ENCODE results near the gene MIOX. TPM values are rescaled to one million over a fixed set of nuclear protein-coding genes. Genes with fewer than 3 reads are reported as not detected.

The MIOX gene
- total RNA-seq, 1 experiment from 2014 or later, result not detected

DNA sequence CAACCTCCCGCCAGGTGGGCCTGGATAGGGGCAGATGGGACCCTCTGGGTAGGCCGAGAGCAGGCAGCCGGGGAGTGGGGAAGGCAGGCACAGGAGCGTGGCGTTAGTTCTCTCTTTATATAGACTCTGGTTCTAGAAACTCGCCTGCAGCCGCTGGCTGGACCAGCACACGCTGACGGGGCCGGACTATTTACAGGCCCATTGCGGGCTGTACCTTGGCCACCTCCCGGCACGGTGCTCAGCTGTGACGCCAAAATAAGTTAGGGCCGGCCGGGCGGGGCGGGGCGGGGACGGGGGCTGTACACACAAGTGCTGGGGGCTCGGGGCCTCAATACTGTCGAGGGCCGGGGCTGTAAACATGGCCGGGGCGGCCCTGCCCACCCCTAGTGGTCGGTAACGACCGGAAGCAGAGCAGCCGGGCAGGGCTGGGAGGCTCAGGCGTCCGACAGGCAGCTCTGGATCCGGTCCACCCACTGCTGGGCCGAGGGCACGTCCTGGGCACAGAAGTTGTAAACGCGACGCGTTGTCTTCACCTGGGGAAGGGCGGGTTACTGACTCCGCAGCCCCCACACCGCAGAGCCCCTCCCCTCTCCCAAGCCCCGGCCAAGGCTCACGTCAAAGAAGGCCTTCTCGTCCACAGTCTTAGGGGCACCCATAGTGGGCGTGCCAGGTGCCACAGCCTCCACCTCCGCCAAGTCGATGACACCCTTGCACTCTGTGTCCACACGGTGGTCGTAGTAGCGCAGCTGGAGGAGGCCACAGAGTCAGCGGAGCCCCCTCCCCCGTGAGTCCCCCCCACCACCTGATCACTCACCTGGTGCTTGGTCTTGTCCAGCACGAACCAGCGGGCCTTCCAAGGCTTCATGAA is 39.7 kb upstream of the MIOX start:
- no peak overlapping the region for H3K4me3 ChIP-seq
- no peaks in the 10 kb centered on the region for H3K9me3 ChIP-seq
- H3K36me3 ChIP-seq, result peaks cover 45% of the 10 kb centered on the region
- DNase-seq, result no peak
- no peaks in the 10 kb centered on the region for H3K27me3 ChIP-seq

DNA sequence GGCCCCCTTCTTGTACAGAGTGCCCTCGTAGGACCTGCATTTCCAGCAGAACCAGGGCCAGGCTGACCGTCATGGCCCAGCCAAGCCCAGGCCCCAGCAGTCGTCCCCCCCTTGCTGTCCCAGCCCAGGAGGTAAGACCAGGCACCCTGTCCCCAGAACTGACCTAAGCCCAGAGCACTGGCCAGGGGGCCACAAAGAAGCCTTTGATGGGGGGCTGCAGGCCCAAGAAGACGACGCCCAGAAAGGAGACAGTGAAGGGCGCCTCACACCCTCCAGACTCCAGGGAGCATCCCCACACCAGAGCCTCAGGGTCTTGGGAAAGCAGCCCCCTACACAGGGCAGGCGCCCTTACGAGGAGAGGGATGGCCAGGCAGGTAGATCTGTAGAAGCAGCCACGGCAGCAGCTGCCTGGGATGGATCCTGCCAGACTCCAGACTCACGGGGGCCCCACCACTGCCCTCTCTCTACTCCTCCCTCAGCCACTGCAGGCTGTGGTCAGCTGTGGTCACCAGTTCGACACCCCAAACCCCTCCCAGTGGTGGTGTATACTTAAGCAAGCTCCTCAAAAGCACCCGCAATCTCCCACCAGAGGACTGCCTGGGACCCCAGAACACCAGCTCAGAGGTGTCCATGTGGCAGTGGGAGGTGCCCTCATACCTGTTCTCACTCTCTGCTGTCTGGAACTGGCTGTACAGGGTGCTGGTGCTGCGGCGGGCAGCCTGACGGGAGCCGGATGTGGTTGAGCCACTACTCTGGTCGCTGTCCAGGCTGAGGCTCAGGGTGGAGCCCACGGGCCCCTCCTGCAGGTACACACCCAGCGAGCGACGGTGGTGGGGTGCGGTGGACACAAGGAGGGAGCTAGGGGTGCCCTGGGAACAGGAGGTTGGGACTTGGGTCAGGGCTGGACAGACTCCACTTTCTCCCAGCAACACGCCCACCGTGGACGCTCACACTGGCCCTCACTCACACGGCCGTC is 38.8 kb upstream of the MIOX start:
- DNase-seq, result no peak

DNA sequence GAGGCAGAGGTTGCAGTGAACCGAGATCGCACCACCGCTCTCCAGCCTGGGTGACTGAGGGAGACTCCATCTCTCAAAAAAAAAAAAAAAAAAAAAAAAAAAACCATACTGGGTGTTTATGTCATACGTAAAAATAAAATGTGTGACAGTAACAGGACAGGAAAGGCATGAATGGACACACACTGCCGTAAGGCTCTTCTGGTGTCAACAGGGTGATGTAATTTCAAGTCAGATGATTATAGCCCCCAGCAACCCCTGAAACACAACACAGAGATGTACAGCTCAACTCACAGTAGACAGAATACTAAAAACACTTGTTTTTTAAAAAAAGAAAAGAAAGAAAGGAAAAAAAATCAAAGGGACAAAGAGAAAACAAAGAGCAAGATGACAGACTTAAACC is 34.0 kb upstream of the MIOX start:
- no peaks in the 10 kb centered on the region for H3K9me3 ChIP-seq
- H3K27me3 ChIP-seq, result no peaks in the 10 kb centered on the region
- DNase-seq, result no peak
- peaks cover 37% of the 10 kb centered on the region for H3K36me3 ChIP-seq
- no peak overlapping the region for H3K4me3 ChIP-seq

More for the DNA sequence above, 38.8 kb upstream of the MIOX start:
- Histone ChIP-seq H3K36me3 (peaks cover 45% of the 10 kb centered on the region), H3K27me3 (no peaks in the 10 kb centered on the region), H3K4me3 (no peak overlapping the region), H3K9me3 (no peaks in the 10 kb centered on the region)

DNA sequence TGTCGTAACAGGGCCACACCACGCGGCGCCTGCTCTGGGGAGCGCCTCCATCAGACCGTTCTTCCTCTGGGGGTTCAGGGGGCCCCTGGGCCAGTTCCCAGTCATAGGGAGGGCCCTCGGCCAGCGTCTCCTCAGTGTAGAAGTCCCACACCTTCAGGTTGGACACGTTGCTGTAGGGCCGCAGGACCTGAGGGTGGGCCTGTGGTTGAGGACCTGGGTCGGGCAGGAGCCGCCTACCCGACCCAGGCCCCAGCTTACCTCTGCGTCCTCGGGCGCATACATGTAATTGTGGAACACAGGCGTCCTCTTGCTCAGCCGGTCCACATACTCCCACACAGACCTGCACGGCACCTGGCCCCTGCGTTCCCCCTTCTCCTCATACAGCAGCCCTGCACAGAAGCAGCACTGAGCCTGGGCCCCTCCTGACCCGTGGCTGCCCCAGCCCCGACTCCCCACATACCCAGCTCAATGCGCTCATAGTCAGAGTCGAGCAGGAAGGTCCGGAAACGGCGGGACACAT is 32.0 kb upstream of the MIOX start:
- no peak overlapping the region for H3K4me3 ChIP-seq
- H3K27me3 ChIP-seq, result no peaks in the 10 kb centered on the region
- peaks cover 27% of the 10 kb centered on the region for H3K36me3 ChIP-seq
- DNase-seq, result no peak
- H3K9me3 ChIP-seq, result no peaks in the 10 kb centered on the region

DNA sequence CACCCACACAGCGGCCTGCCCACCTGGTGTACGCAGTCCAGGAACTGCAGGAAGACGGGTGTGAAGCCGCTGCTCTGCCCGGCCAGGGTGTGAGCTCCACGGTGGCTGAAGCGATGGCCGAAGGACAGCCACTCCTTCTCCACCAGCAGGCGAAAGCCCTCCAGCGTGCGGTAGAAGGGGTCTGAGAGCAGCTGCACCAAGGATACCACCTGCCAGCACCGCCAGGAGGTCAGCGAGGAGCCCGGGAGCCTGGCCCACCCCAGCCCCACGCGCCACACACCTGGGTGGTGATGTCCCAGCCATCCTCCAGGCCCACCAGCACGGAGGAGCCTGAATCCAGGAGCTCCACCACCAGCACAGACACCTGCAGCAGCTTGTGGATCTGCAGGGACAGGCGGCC is 31.5 kb upstream of the MIOX start:
- H3K27me3 ChIP-seq, result no peaks in the 10 kb centered on the region
- H3K36me3 ChIP-seq, result peaks cover 32% of the 10 kb centered on the region
- no peak overlapping the region for H3K4me3 ChIP-seq
- no peak for DNase-seq
- no peaks in the 10 kb centered on the region for H3K9me3 ChIP-seq

DNA sequence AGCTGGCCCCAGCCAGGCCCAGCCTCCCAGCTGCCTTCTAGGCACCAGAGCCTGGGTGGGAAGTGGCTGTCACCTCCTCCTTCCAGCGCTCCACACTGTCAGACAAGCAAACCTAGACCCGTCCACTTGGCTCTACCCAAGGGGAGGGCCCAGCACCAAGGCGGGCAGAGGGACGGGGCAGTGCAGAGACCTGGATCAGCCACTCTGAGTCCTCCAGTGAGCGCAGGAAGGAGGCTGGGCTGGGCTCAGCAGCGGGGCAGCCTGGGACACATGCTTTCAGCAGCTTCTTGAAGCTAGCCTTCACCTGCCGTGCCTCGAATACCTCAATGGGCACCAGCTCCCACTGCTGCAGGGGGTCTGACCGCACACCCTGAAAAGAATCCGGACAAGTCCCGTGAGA is 30.6 kb upstream of the MIOX start:
- peaks cover 34% of the 10 kb centered on the region for H3K36me3 ChIP-seq
- DNase-seq, result no peak
- H3K9me3 ChIP-seq, result no peaks in the 10 kb centered on the region
- no peaks in the 10 kb centered on the region for H3K27me3 ChIP-seq
- H3K4me3 ChIP-seq, result no peak overlapping the region

DNA sequence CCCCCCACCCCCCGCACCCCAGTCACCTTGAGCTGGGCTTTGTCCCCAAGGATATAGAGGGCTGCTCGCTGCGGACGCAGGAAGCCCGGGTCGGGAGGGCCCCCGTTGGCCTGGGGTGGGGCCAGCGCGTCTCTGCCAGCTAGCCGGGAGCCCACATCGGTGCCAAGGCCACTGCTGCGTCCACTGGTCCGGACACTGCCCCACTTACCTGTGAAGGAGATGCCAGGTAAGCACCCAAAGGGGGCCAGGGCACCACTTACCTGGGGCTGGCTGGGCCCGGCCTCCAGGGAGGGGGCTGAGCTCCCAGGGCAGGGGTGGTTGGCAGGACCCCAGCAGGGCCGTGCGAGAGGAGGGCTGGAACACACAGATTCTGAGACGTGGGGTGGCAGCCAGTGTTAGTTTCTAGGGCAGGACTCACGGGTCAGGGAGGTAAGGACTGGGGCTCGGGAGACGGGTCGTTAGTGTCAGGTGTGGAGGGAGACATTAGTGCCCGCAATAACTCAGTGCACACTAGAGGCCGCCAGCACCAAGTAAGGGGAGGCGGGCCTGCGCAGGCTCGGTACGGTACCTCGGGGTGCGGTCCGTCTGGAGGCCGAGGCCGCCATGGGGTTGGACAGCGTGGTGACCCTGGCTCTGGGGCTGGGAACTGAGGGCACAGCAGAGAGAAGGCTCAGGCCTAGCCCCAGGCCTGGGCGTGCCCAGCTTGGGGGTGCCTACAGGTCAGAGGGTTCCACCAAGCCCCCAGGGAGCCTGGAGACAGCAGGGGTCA is 30.0 kb upstream of the MIOX start:
- DNase-seq, result no peak
- Histone ChIP-seq H3K36me3 (peaks cover 32% of the 10 kb centered on the region), H3K9me3 (no peaks in the 10 kb centered on the region)

DNA sequence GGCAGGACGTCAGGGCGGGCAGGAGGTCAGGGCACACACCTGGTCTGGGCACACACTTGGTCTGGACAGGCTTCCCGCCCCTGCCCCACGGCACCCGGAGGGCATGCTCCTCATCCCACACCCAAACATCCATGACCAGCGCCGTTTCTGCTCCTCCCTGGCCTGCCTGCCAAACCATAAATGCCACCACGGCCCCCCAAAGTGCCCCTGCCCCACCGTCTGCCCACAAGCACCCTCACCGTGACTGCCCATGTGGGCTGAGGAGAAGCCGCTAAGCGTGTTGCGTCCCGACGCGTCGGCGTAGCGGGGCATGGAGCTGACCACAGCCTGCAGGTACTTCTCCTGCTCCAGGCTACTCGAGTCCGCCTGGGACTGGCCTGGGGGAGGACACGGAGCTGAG is 27.6 kb upstream of the MIOX start:
- Histone ChIP-seq H3K9me3 (no peaks in the 10 kb centered on the region), H3K36me3 (peaks cover 35% of the 10 kb centered on the region), H3K27me3 (no peaks in the 10 kb centered on the region), H3K4me3 (no peak overlapping the region)
- DNase-seq, result no peak

More for the DNA sequence above, 30.0 kb upstream of the MIOX start:
- Histone ChIP-seq H3K4me3 (no peak overlapping the region), H3K27me3 (no peaks in the 10 kb centered on the region)

DNA sequence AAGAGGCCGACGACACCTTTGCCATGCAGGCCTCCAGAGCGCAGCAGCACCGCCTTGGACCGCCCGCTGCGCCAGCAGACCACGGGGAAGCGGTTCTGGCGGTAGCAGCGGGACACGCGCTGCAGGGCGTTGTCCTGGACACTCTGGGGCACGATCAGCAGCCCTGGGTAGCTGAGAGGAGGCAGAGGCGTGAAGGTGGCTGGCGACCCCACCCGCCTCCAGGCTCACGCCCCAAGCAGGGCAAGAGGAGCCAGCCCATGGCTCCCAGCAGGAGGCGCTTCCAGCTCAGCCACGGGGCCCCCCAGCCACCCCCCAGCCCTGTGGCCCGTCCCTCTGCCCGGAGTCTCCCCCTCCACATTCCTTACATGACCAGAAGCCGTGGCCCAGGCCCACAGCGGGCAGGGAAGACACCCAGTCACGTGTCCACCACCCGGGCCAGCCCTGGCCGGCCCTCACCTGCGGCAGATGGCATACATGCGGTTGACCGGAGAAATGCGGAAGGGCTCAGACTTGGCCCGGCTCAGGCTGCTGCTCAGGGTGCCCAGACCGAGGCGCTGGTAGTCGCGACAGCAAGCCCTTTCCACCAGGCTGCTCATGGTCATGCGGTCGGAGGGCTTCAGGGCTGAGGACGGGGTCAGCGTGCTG is 27.0 kb upstream of the MIOX start:
- no peak for DNase-seq

DNA sequence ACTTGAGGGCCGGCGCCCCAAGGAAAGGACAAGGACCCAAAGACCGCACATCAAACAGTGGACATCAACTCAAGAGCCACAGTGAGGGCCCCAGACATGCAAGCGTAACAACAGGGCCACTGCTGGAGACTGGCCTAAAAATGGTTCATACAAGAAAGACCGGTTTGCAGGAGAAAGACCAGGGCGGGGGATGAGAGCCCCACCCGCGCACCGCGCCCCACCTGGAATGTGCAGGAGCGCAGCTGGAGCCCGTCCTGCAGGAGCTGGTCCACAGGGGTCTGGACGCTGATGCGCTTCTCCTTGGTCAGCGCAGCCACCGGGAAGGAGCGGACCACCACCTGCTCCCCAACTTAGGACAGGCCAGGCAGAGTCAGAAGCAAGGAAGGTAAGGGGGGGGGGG is 25.7 kb upstream of the MIOX start:
- Histone ChIP-seq H3K9me3 (no peaks in the 10 kb centered on the region), H3K27me3 (no peaks in the 10 kb centered on the region), H3K4me3 (no peak overlapping the region), H3K36me3 (peaks cover 35% of the 10 kb centered on the region)
- DNase-seq, result no peak

More for the DNA sequence above, 27.0 kb upstream of the MIOX start:
- H3K27me3 ChIP-seq, result no peaks in the 10 kb centered on the region
- no peaks in the 10 kb centered on the region for H3K9me3 ChIP-seq
- H3K4me3 ChIP-seq, result no peak overlapping the region
- peaks cover 35% of the 10 kb centered on the region for H3K36me3 ChIP-seq

DNA sequence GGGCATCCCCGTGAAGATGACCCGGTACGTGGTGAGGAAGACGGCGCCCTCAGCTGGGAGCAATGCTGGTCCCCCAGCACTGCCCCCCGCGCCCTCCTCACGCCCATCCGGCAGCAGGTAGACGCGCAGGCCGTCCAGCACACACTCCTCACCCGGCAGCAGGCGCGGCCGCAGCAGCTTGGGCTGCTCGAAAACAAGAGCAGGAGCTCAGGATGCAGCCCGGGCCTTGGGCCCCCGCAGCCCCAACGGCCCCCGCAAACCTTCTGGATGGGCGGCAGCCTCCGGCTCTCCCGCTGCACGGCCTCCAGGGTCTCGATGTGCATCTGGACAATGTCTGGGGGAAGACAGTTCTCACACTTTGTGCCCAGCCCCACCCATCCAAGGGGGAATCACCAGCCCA is 25.1 kb upstream of the MIOX start:
- H3K9me3 ChIP-seq, result no peaks in the 10 kb centered on the region
- peaks cover 35% of the 10 kb centered on the region for H3K36me3 ChIP-seq
- DNase-seq, result no peak
- no peaks in the 10 kb centered on the region for H3K27me3 ChIP-seq
- H3K4me3 ChIP-seq, result no peak overlapping the region

DNA sequence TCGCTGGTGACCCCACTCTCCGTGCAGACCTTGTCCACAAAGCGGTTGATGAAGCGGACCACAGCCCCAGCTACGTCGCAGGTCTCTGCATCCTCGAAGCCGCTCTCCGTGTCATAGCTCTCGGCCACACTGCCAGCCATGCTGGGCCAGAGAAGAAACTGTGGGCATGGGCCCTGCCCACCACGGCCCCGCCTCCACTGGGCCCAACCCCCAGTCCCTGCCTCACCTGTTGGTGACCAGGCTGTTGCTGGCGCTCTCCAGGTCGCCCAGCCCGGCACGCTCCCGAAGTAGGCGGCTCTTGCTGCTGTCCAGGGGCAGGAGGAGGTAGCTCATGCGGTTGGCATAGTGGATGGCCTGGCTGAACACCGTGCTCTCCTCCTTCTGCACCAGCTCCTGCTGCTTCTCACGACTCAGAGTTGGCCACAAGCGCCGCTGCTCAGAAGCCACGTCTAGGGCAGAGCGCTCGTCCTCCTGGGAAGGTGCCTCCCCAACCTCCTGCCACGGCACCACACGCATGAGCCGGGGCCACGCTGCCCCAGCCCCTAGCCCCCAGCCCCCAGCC is 24.6 kb upstream of the MIOX start:
- Histone ChIP-seq H3K27me3 (no peaks in the 10 kb centered on the region), H3K4me3 (no peak overlapping the region), H3K36me3 (peaks cover 33% of the 10 kb centered on the region), H3K9me3 (no peaks in the 10 kb centered on the region)
- no peak for DNase-seq

DNA sequence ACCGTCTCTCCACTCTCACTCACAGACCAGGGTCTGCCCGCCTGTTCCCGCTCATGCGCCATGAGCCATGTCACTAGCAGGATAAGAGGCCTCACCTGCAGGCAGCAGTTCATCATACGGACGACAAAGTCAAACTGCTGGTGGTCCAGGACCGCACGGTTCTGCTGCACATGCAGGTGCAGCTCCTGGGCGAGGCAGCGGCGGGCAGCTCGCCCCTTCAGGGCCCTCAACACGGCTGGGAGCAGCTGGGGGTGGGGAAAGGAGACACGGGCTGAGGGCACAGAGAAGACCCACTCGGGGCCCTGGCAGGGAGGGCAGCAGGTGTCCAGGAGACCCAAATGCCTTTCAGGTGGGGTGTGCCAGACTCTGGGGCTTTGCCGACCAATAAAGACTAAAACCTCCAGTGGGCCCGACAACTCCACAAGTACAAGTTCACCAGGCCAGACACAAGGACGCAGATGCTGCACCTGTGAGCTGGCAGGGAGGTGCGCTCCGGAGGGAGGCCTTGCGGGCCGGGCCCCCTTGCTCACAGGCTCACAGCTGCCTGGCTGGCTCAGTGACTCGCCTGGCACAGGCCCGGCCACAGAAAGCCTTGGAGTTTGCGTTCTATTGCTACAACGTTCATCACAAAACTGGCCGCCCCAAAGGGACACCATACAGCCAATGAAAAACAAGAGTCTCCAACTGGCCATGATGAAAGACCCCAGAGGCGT is 23.3 kb upstream of the MIOX start:
- H3K27me3 ChIP-seq, result no peaks in the 10 kb centered on the region
- DNase-seq, result no peak
- H3K4me3 ChIP-seq, result no peak overlapping the region
- no peaks in the 10 kb centered on the region for H3K9me3 ChIP-seq
- peaks cover 32% of the 10 kb centered on the region for H3K36me3 ChIP-seq

DNA sequence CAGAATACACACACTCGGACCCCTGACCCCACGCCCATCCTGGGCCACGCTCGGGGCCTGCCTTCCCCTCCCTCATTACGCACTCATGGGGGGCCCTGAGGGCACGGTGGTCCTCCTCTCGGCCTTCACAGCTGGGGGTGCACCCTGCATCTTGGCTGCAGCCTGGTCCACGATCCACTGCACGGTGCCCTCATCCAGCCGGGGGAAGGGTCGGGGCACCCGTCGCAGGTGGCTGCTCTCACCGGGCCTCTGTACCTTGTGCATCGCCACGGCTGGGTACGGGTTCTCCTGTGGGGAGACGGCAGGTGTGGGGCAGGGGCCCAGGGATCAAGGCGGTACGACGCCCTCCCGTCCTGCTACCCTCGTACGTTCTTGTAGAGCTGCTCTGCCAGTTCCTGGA is 22.2 kb upstream of the MIOX start:
- Histone ChIP-seq H3K4me3 (no peak overlapping the region), H3K36me3 (peaks cover 32% of the 10 kb centered on the region), H3K9me3 (no peaks in the 10 kb centered on the region), H3K27me3 (no peaks in the 10 kb centered on the region)
- no peak for DNase-seq

Data from MG63 (cell line).